GM10248 (cell line): ENCODE results near the gene BTBD2.

Source experiments
- CTCF ChIA-PET: fragments of 300-600 bp; sonication (Branson Sonifier 250); formaldehyde crosslinking; extraction: SDS; loops from one replicate; lab custom pipeline; 2021; ENCODE audit warnings: antibody characterized with exemption; lab: Yijun Ruan, JAX
- POLR2A ChIA-PET: fragments of 350-650 bp; sonication (Branson Sonifier 250); formaldehyde crosslinking; extraction: SDS; loops from one replicate; lab custom pipeline; 2020; ENCODE audit warnings: antibody characterized with exemption; lab: Yijun Ruan, JAX
- DNase-seq: peaks from one replicate; pipeline ENCODE4 v3.0.0; 2012; ENCODE audit errors: extremely low spot score
- CTCF ChIP-seq: IDR thresholded peaks from 2 replicates; pipeline ENCODE4 v1.5.1; 2012; ENCODE audit warnings: mild to moderate bottlenecking, low read depth; ENCODE audit errors: extremely low read depth, missing control alignments, control extremely low read depth

Gene BTBD2

GRCh38 chr19:1943661-1944087, 71.8 kb downstream of the BTBD2 start:
- no peak for TF ChIP-seq CTCF
- POLR2A ChIA-PET = interaction anchor here (1.3 kb wide), 1 partner anchor 108 kb away, joined by 3 read pairs; no protein-coding TSS in a partner anchor
- no peak for DNase-seq
- CTCF ChIA-PET = interaction anchor here (0.6 to 1.6 kb wide), 3 partner anchors 9 to 15 kb away, joined by 3 read pairs; no protein-coding TSS in a partner anchor

GRCh38 chr19:1942934-1943555, 72.5 kb downstream of the BTBD2 start:
- TF ChIP-seq CTCF = no peak
- ChIA-PET CTCF (interaction anchor here (0.6 to 1.6 kb wide), 5 partner anchors 9 to 45 kb away, joined by 3 to 4 read pairs (median 3); no protein-coding TSS in a partner anchor), POLR2A (interaction anchor here (1.3 kb wide), 1 partner anchor 109 kb away, joined by 3 read pairs; no protein-coding TSS in a partner anchor)
- no peak for DNase-seq

- ChIA-PET POLR2A (interaction anchor here (0.7 to 1.3 kb wide), 2 partner anchors 16 to 109 kb away, joined by 3 to 4 read pairs; no protein-coding TSS in a partner anchor), CTCF (interaction anchor here (0.9 to 1.6 kb wide), 3 partner anchors 10 to 45 kb away, joined by 3 to 4 read pairs (median 3); no protein-coding TSS in a partner anchor)
- DNase-seq = peak; percentile 82
- TF ChIP-seq CTCF = no peak
These were observed 73.2 kb downstream of the BTBD2 start for GRCh38 chr19:1942078-1942933.

GRCh38 chr19:1941146-1942077, 74.1 kb downstream of the BTBD2 start, which contains the start of gene CSNK1G2:
Gene CSNK1G2 (plus strand): TSS chr19:1941172. CDS start chr19:1969773, 28,601 bp downstream.
- CTCF ChIA-PET = interaction anchor here (1.2 kb wide), 1 partner anchor 44 kb away, joined by 4 read pairs; no protein-coding TSS in a partner anchor
- peak; percentile 60 for TF ChIP-seq CTCF

GRCh38 chr19:1938071-1938470, 77.4 kb downstream of the BTBD2 start:
- POLR2A ChIA-PET = interaction anchor here (0.6 kb wide), 1 partner anchor 101 kb away, joined by 5 read pairs; no protein-coding TSS in a partner anchor
- DNase-seq = no peak
- TF ChIP-seq CTCF = no peak
- CTCF ChIA-PET = interaction anchor here (2.4 kb wide), 1 partner anchor 15 kb away, joined by 14 read pairs; no protein-coding TSS in a partner anchor

More at GRCh38 chr19:1941146-1942077, 74.1 kb downstream of the BTBD2 start, which contains the start of gene CSNK1G2:
- POLR2A ChIA-PET = interaction anchor here (0.7 kb wide), 1 partner anchor 17 kb away, joined by 4 read pairs; no protein-coding TSS in a partner anchor
- DNase-seq = no peak
